ENCODE data around the gene PTER.

DNA sequence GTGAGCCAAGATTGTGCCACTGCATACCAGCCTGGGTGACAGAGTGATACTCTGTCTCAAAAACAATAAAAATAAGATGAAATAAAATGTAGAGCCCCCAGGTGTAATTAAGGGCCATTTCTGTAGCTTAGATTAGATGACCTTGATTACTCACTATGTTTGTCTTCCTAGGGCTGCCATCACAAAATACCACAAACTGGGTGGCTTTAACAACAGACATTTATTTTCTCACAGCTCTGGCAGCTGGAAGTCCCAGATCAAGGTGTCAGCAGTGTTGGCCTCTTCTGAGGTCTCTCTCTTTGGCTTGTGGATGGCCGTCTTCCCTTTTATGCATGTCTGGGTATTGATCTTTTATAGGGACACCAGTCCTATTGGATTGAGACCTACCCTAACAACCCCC is 6.1 kb downstream of the PTER start:
- TF ChIP-seq, protein P1, sequence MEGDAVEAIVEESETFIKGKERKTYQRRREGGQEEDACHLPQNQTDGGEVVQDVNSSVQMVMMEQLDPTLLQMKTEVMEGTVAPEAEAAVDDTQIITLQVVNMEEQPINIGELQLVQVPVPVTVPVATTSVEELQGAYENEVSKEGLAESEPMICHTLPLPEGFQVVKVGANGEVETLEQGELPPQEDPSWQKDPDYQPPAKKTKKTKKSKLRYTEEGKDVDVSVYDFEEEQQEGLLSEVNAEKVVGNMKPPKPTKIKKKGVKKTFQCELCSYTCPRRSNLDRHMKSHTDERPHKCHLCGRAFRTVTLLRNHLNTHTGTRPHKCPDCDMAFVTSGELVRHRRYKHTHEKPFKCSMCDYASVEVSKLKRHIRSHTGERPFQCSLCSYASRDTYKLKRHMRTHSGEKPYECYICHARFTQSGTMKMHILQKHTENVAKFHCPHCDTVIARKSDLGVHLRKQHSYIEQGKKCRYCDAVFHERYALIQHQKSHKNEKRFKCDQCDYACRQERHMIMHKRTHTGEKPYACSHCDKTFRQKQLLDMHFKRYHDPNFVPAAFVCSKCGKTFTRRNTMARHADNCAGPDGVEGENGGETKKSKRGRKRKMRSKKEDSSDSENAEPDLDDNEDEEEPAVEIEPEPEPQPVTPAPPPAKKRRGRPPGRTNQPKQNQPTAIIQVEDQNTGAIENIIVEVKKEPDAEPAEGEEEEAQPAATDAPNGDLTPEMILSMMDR (IDR thresholded peaks at IDR 0.05; ENCODE audit: low read depth, low read length) = no peak
- TF ChIP-seq POLR2A (IDR thresholded peaks at IDR 0.05; ENCODE audit: extremely low read depth, insufficient read length) = no peak
- TF ChIP-seq, protein P2, sequence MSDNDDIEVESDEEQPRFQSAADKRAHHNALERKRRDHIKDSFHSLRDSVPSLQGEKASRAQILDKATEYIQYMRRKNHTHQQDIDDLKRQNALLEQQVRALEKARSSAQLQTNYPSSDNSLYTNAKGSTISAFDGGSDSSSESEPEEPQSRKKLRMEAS (IDR thresholded peaks at IDR 0.05; ENCODE audit: low read depth, low read length) = no peak

Measured in NB4 (cell line).